HEK293 (cell line): ENCODE measurements around the gene NSD1.

Source experiments
- CTCF ChIA-PET: fragments of 350-600 bp; formaldehyde crosslinking; extraction: SDS; loops from one replicate; lab custom pipeline; 2021; ENCODE audit warnings: antibody characterized with exemption; lab: Yijun Ruan, JAX
- POLR2A ChIA-PET: fragments of 300-600 bp; formaldehyde crosslinking; extraction: SDS; loops from one replicate; lab custom pipeline; 2020; ENCODE audit warnings: antibody characterized with exemption, inconsistent platforms; lab: Yijun Ruan, JAX
- H3K27ac ChIP-seq: fragments of 200-500 bp; sonication (Bioruptor generic); 2 replicates; pipeline ENCODE4 v1.5.1; 2014; ENCODE audit warnings: low read depth, low read length, control low read depth, inconsistent platforms; ENCODE audit errors: extremely low read depth
- H3K36me3 ChIP-seq, 2 experiments: fragments of 200-500 bp in 1 of 2; sonication (Bioruptor generic) in 1 of 2; 1 replicate in 1 of 2; 2 replicates in 1 of 2; pipeline ENCODE4 v1.5.1; 2014 to 2017; ENCODE audit warnings: inconsistent platforms in 2 of 2, low read length in 2 of 2; ENCODE audit not compliant: control insufficient read depth in 2 of 2, insufficient read depth in 1 of 2
- H3K4me1 ChIP-seq: fragments of 200-500 bp; sonication (Bioruptor generic); 2 replicates; pipeline ENCODE4 v1.5.1; 2014; ENCODE audit warnings: mild to moderate bottlenecking, low read length, inconsistent platforms; ENCODE audit not compliant: control insufficient read depth, insufficient read depth
- H3K4me3 ChIP-seq: 2 replicates; pipeline ENCODE4 v1.5.1; 2011; ENCODE audit warnings: low read depth, mild to moderate bottlenecking, control low read depth, low read length, moderate library complexity
- H3K9me3 ChIP-seq: fragments of 200-500 bp; sonication (Bioruptor generic); 2 replicates; pipeline ENCODE4 v1.5.1; 2014; ENCODE audit warnings: low read depth, low read length, inconsistent platforms; ENCODE audit not compliant: control insufficient read depth, insufficient read depth
- ATF2 ChIP-seq: fragments of 450-650 bp; formaldehyde crosslinking; IDR thresholded peaks from 2 replicates; pipeline ENCODE4 v1.5.1; 2016; ENCODE audit warnings: missing biosample characterization, missing genetic modification characterization, low read depth
- FEZF1 ChIP-seq: fragments of 450-650 bp; formaldehyde crosslinking; IDR thresholded peaks from 2 replicates; pipeline ENCODE4 v1.5.1; 2016; ENCODE audit warnings: missing biosample characterization, missing genetic modification characterization
- GLIS2 ChIP-seq: fragments of 450-650 bp; formaldehyde crosslinking; IDR thresholded peaks from 2 replicates; pipeline ENCODE4 v1.5.1; 2016; ENCODE audit warnings: missing biosample characterization, missing genetic modification characterization
- INSM2 ChIP-seq: fragments of 450-650 bp; formaldehyde crosslinking; IDR thresholded peaks from 2 replicates; pipeline ENCODE4 v1.5.1; 2016; ENCODE audit warnings: missing biosample characterization, missing genetic modification characterization
- KLF10 ChIP-seq: fragments of 450-650 bp; IDR thresholded peaks from 2 replicates; pipeline ENCODE4 v1.5.1; 2018; ENCODE audit warnings: missing biosample characterization, mild to moderate bottlenecking, missing genetic modification characterization
- MZF1 ChIP-seq: fragments of 450-650 bp; formaldehyde crosslinking; IDR thresholded peaks from 2 replicates; pipeline ENCODE4 v1.5.1; 2017; ENCODE audit warnings: missing biosample characterization, missing genetic modification characterization, borderline replicate concordance
- OSR2 ChIP-seq: fragments of 450-650 bp; formaldehyde crosslinking; IDR thresholded peaks from 2 replicates; pipeline ENCODE4 v1.5.1; 2016; ENCODE audit warnings: missing biosample characterization, missing genetic modification characterization
- SCRT1 ChIP-seq: fragments of 450-650 bp; formaldehyde crosslinking; IDR thresholded peaks from 2 replicates; pipeline ENCODE4 v1.5.1; 2016; ENCODE audit warnings: missing biosample characterization, missing genetic modification characterization, borderline replicate concordance
- WT1 ChIP-seq: fragments of 450-650 bp; formaldehyde crosslinking; IDR thresholded peaks from 2 replicates; pipeline ENCODE4 v1.5.1; 2016; ENCODE audit warnings: missing biosample characterization, missing genetic modification characterization
- ZBTB20 ChIP-seq: fragments of 450-650 bp; formaldehyde crosslinking; IDR thresholded peaks from 2 replicates; pipeline ENCODE4 v1.5.1; 2016; ENCODE audit warnings: missing biosample characterization, missing genetic modification characterization
- ZBTB8A ChIP-seq: fragments of 450-650 bp; formaldehyde crosslinking; IDR thresholded peaks from 2 replicates; pipeline ENCODE4 v1.5.1; 2016; ENCODE audit warnings: missing biosample characterization, missing genetic modification characterization
- ZFHX2 ChIP-seq: fragments of 450-650 bp; formaldehyde crosslinking; conservative IDR thresholded peaks from 2 replicates; pipeline ENCODE4 v1.5.1; 2016; ENCODE audit warnings: missing biosample characterization, missing genetic modification characterization
- ZNF202 ChIP-seq: fragments of 450-650 bp; formaldehyde crosslinking; IDR thresholded peaks from 2 replicates; pipeline ENCODE4 v1.5.1; 2016; ENCODE audit warnings: missing biosample characterization, missing genetic modification characterization, borderline replicate concordance
- ZNF248 ChIP-seq: fragments of 450-650 bp; formaldehyde crosslinking; IDR thresholded peaks from 2 replicates; pipeline ENCODE4 v1.5.1; 2017; ENCODE audit warnings: missing biosample characterization, missing genetic modification characterization
- ZNF585B ChIP-seq: fragments of 450-650 bp; formaldehyde crosslinking; IDR thresholded peaks from 2 replicates; pipeline ENCODE4 v1.5.1; 2016; ENCODE audit warnings: missing biosample characterization, missing genetic modification characterization
- ZNF660 ChIP-seq: fragments of 450-650 bp; IDR thresholded peaks from 2 replicates; pipeline ENCODE4 v1.5.1; 2018; ENCODE audit warnings: missing biosample characterization, mild to moderate bottlenecking, missing genetic modification characterization
- ZNF664 ChIP-seq: fragments of 450-650 bp; formaldehyde crosslinking; IDR thresholded peaks from 2 replicates; pipeline ENCODE4 v1.5.1; 2016; ENCODE audit warnings: missing biosample characterization, missing genetic modification characterization
- ZNF777 ChIP-seq: fragments of 450-650 bp; formaldehyde crosslinking; IDR thresholded peaks from 2 replicates; pipeline ENCODE4 v1.5.1; 2017; ENCODE audit warnings: missing biosample characterization, missing genetic modification characterization, borderline replicate concordance
- ZNF791 ChIP-seq: fragments of 450-650 bp; formaldehyde crosslinking; IDR thresholded peaks from 2 replicates; pipeline ENCODE4 v1.5.1; 2016; ENCODE audit warnings: missing biosample characterization, missing genetic modification characterization
- TF ChIP-seq, protein P1 (sequence below): fragments of 450-650 bp; formaldehyde crosslinking; IDR thresholded peaks from 2 replicates; pipeline ENCODE4 v1.5.1; 2016; ENCODE audit warnings: missing biosample characterization, missing genetic modification characterization
- TF ChIP-seq, protein P2 (sequence below): fragments of 450-650 bp; formaldehyde crosslinking; IDR thresholded peaks from 2 replicates; pipeline ENCODE4 v1.5.1; 2016; ENCODE audit warnings: missing biosample characterization, missing genetic modification characterization

NSD1 gene

DNA sequence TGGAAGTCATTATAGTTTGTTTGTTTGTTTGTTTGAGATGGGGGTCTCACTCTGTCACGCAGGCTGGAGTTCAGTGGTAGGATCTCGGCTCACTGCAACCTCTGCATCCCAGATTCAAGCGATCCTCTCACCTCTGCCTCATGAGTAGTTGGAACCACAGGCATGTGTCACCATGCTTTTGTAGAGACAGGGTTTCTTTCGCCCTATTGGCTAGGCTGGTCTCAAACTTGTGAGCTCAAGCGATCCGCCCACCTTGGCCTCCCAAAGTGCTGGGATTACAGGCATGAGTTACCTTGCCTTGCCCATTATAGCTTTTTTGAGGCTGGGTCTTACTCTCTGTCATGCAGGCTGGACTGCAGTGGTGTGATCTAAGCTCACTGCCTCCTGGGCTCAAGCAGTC, 28.8 kb downstream of the NSD1 start:
- H3K27ac ChIP-seq = no peak overlapping the region
- no peaks in the 10 kb centered on the region for H3K9me3 ChIP-seq
- no peak overlapping the region for H3K4me3 ChIP-seq
- no peaks in the 10 kb centered on the region for H3K4me1 ChIP-seq
- ChIA-PET CTCF (interaction anchor here (0.7 to 1.6 kb wide), 2 partner anchors 10 to 148 kb away, joined by 3 to 5 read pairs; no protein-coding TSS in a partner anchor), POLR2A (interaction anchor here (0.7 kb wide), 1 partner anchor 8 kb away, joined by 4 read pairs; no protein-coding TSS in a partner anchor)
- H3K36me3 ChIP-seq = peaks cover 45 to 51% of the 10 kb centered on the region in 2 experiments; a peak in 2 of 3 replicates
- TF ChIP-seq ZFHX2 (tag by site-specific recombination) = 0 out of 2 replicates have a peak, but pooled peaks have one; percentile 24
- no peak for TF ChIP-seq ZNF202
- TF ChIP-seq, protein P1, sequence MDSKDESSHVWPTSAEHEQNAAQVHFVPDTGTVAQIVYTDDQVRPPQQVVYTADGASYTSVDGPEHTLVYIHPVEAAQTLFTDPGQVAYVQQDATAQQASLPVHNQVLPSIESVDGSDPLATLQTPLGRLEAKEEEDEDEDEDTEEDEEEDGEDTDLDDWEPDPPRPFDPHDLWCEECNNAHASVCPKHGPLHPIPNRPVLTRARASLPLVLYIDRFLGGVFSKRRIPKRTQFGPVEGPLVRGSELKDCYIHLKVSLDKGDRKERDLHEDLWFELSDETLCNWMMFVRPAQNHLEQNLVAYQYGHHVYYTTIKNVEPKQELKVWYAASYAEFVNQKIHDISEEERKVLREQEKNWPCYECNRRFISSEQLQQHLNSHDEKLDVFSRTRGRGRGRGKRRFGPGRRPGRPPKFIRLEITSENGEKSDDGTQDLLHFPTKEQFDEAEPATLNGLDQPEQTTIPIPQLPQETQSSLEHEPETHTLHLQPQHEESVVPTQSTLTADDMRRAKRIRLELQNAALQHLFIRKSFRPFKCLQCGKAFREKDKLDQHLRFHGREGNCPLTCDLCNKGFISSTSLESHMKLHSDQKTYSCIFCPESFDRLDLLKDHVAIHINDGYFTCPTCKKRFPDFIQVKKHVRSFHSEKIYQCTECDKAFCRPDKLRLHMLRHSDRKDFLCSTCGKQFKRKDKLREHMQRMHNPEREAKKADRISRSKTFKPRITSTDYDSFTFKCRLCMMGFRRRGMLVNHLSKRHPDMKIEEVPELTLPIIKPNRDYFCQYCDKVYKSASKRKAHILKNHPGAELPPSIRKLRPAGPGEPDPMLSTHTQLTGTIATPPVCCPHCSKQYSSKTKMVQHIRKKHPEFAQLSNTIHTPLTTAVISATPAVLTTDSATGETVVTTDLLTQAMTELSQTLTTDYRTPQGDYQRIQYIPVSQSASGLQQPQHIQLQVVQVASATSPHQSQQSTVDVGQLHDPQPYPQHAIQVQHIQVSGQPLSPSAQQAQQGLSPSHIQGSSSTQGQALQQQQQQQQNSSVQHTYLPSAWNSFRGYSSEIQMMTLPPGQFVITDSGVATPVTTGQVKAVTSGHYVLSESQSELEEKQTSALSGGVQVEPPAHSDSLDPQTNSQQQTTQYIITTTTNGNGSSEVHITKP (tag by site-specific recombination) = peak; percentile 35; the same call in 1 of the 2 replicates
- TF ChIP-seq, all 188 proteins: peak for 2

DNA sequence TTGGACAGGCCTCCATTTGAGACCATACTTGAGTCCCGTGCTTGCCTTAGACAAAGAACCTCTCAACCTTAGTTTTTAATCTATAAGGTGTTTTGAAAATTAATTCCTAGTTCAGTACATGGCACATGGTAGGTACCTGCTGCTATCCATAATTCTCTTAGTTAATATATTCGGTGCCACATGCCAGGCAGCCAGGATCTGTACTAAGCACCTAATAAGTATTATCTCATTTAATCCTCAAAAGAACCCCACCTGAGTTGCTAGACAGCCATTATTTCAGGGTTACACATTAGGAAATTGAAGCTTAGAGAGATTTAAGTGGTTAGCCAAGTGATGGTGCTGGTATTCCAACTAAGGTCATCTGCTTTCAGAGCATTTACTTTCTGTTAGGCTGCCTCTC, 29.9 kb downstream of the NSD1 start:
- H3K4me1 ChIP-seq = no peaks in the 10 kb centered on the region
- H3K27ac ChIP-seq = no peak overlapping the region
- ChIA-PET POLR2A (interaction anchor here (0.9 kb wide), 1 partner anchor 25 kb away, joined by 4 read pairs; no protein-coding TSS in a partner anchor), CTCF (interaction anchor here (0.7 to 1.6 kb wide), 2 partner anchors 9 to 207 kb away, joined by 5 read pairs; no protein-coding TSS in a partner anchor)
- TF ChIP-seq ATF2 (no peak), ZNF664 (tag by site-specific recombination) (peak; percentile 92)
- no peaks in the 10 kb centered on the region for H3K9me3 ChIP-seq
- H3K36me3 ChIP-seq = peaks cover 42 to 52% of the 10 kb centered on the region in 2 experiments
- H3K4me3 ChIP-seq = no peak overlapping the region

GRCh38 chr5:177169271-177169670, 35.7 kb downstream of the NSD1 start:
- Histone ChIP-seq H3K9me3 (no peaks in the 10 kb centered on the region), H3K4me3 (no peak overlapping the region), H3K27ac (no peak overlapping the region), H3K36me3 (peaks cover 29 to 35% of the 10 kb centered on the region in 2 experiments), H3K4me1 (no peaks in the 10 kb centered on the region)
- POLR2A ChIA-PET = interaction anchor here (0.6 kb wide), 1 partner anchor 124 kb away, joined by 6 read pairs; no protein-coding TSS in a partner anchor
- CTCF ChIA-PET = no interaction called here
- TF ChIP-seq, protein P2, sequence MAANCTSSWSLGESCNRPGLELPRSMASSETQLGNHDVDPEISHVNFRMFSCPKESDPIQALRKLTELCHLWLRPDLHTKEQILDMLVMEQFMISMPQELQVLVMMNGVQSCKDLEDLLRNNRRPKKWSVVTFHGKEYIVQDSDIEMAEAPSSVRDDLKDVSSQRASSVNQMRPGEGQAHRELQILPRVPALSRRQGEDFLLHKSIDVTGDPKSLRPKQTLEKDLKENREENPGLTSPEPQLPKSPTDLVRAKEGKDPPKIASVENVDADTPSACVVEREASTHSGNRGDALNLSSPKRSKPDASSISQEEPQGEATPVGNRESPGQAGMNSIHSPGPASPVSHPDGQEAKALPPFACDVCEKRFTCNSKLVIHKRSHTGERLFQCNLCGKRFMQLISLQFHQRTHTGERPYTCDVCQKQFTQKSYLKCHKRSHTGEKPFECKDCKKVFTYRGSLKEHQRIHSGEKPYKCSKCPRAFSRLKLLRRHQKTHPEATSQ (tag by site-specific recombination) = no peak
- TF ChIP-seq GLIS2 (tag by site-specific recombination) = no peak
- TF ChIP-seq ZBTB8A (tag by site-specific recombination) = no peak
- TF ChIP-seq ZBTB20 (tag by site-specific recombination) = no peak
- no peak for TF ChIP-seq ZNF585B (tag by site-specific recombination)
- TF ChIP-seq KLF10 (tag by site-specific recombination) = no peak
- TF ChIP-seq INSM2 (tag by site-specific recombination) = no peak
- TF ChIP-seq ZNF248 (tag by site-specific recombination) = no peak
- TF ChIP-seq ZNF660 (tag by site-specific recombination) = no peak
- no peak for TF ChIP-seq ZNF791
- TF ChIP-seq WT1 (tag by site-specific recombination) = no peak
- TF ChIP-seq SCRT1 (tag by site-specific recombination) = no peak
- TF ChIP-seq ZNF777 (tag by site-specific recombination) = no peak
- TF ChIP-seq ZNF664 (tag by site-specific recombination) = no peak
- no peak for TF ChIP-seq OSR2 (tag by site-specific recombination)
- TF ChIP-seq MZF1 (tag by site-specific recombination) = no peak
- no peak for TF ChIP-seq FEZF1 (tag by site-specific recombination)
